Ureter (tissue), 1 donor: ENCODE results near the gene CENPM. TPM values are rescaled to one million over a fixed set of nuclear protein-coding genes. Genes with fewer than 3 reads are reported as not detected.

Experiments
- DNase-seq: peaks from one replicate; pipeline ENCODE4 v3.0.0-alpha.2; 2020; ENCODE audit warnings: low spot score
- total RNA-seq: library from RNA; stranded (reverse); gene quantifications from one replicate; pipeline ENCODE4 v1.2.4, GENCODE V29; 2023
- donor health status: DM: yes; HTN: yes; CAD: no.

The CENPM gene
- total RNA-seq, 1 donor from 2014 or later: 1.2 TPM

GRCh38 chr22:41932353-41932752 lies 14.6 kb downstream of the CENPM start:
- no peak for DNase-seq

GRCh38 chr22:41931701-41932269 lies 15.2 kb downstream of the CENPM start:
- no peak for DNase-seq

- DNase-seq: no peak
Observed at GRCh38 chr22:41929418-41929810, 17.5 kb downstream of the CENPM start.

GRCh38 chr22:41928593-41929417 lies 18.1 kb downstream of the CENPM start:
- no peak for DNase-seq

- DNase-seq: no peak
Observed at GRCh38 chr22:41927813-41928212, 19.1 kb downstream of the CENPM start.

- DNase-seq: peak; percentile 61
Observed at GRCh38 chr22:41925783-41926460, 21.0 kb downstream of the CENPM start.

GRCh38 chr22:41923595-41924276 lies 23.2 kb downstream of the CENPM start:
- no peak for DNase-seq

GRCh38 chr22:41922940-41923594 lies 23.9 kb downstream of the CENPM start:
- no peak for DNase-seq

GRCh38 chr22:41922328-41922727 lies 24.6 kb downstream of the CENPM start:
- no peak for DNase-seq

- DNase-seq: no peak
Observed at GRCh38 chr22:41920271-41920976, 26.5 kb downstream of the CENPM start.

- DNase-seq: peak; percentile 66
Observed at GRCh38 chr22:41919357-41920224, 27.4 kb downstream of the CENPM start.

GRCh38 chr22:41917903-41918791 lies 28.8 kb downstream of the CENPM start:
- peak; percentile 74 for DNase-seq

- DNase-seq: no peak
Observed at GRCh38 chr22:41917375-41917902, 29.5 kb downstream of the CENPM start.

- DNase-seq: no peak
Observed at GRCh38 chr22:41916745-41917358, 30.1 kb downstream of the CENPM start.

GRCh38 chr22:41915786-41916493 lies 31.0 kb downstream of the CENPM start:
- no peak for DNase-seq

- peak; percentile 41 for DNase-seq
Observed at GRCh38 chr22:41915035-41915785, 31.7 kb downstream of the CENPM start, which contains the start of gene SHISA8. TSS of gene SHISA8 (minus strand) at chr22:41915074. CDS start at chr22:41914667, 407 bp downstream.

GRCh38 chr22:41914611-41915034 lies 32.3 kb downstream of the CENPM start:
- DNase-seq: no peak
